Activated CD8-positive, alpha-beta T cell treated with anti-CD3 and anti-CD28 coated beads for 36 hours (primary cell): Measurements from ENCODE around the gene TEX261. TPM values are rescaled to one million over a fixed set of nuclear protein-coding genes. Genes with fewer than 3 reads are reported as not detected.

Experiments
- ATAC-seq: fragments of 200-7000 bp; cut with Tn5 transposase; one replicate; pipeline ENCODE4 v1.10.0; 2021; ENCODE audit warnings: mild to moderate bottlenecking, moderate library complexity
- CTCF ChIA-PET: fragments of 350-600 bp; sonication (Branson Sonifier 250); formaldehyde crosslinking; loops from one replicate; lab custom pipeline; 2021; ENCODE audit warnings: antibody characterized with exemption; lab: Charles Lee
- POLR2A ChIA-PET: fragments of 350-600 bp; sonication (Branson Sonifier 250); formaldehyde crosslinking; loops from one replicate; lab custom pipeline; 2021; ENCODE audit warnings: antibody characterized with exemption; lab: Charles Lee
- DNase-seq: peaks from one replicate; pipeline ENCODE4 v3.0.0-alpha.2; 2020
- H3K27ac Mint-ChIP-seq: one replicate; pipeline ENCODE4 v1.8.0; 2021; ENCODE audit warnings: mild to moderate bottlenecking, mixed read lengths
- H3K27me3 Mint-ChIP-seq: one replicate; pipeline ENCODE4 v1.8.0; 2021; ENCODE audit warnings: mixed read lengths
- H3K36me3 Mint-ChIP-seq: one replicate; pipeline ENCODE4 v1.8.0; 2021; ENCODE audit warnings: low read depth, mixed read lengths
- H3K4me1 Mint-ChIP-seq: one replicate; pipeline ENCODE4 v1.8.0; 2021; ENCODE audit warnings: low read depth, mixed read lengths
- H3K4me3 Mint-ChIP-seq: one replicate; pipeline ENCODE4 v1.8.0; 2021; ENCODE audit warnings: mild to moderate bottlenecking, moderate library complexity, mixed read lengths
- H3K9me3 Mint-ChIP-seq: one replicate; pipeline ENCODE4 v1.8.0; 2021; ENCODE audit warnings: mixed read lengths
- intact Hi-C: fragments of 100-400 bp; cut with micrococcal nuclease; formaldehyde crosslinking; loops from one replicate; pipeline ENCODE4 v1.10.0; 2022
- total RNA-seq, 2 experiments: library from RNA; stranded (reverse); gene quantifications; one replicate each; pipeline ENCODE4 v1.2.3, GENCODE V29; 2021
- TF ChIP-seq, protein P1 (sequence below): fragments of 200-600 bp; IDR thresholded peaks from one replicate; pipeline ENCODE4 v1.8.0; 2022; ENCODE audit warnings: antibody characterized with exemption, mild to moderate bottlenecking

Gene TEX261
- total RNA-seq, 2 experiments from 2014 or later = 38.8 to 39.9 TPM

DNA sequence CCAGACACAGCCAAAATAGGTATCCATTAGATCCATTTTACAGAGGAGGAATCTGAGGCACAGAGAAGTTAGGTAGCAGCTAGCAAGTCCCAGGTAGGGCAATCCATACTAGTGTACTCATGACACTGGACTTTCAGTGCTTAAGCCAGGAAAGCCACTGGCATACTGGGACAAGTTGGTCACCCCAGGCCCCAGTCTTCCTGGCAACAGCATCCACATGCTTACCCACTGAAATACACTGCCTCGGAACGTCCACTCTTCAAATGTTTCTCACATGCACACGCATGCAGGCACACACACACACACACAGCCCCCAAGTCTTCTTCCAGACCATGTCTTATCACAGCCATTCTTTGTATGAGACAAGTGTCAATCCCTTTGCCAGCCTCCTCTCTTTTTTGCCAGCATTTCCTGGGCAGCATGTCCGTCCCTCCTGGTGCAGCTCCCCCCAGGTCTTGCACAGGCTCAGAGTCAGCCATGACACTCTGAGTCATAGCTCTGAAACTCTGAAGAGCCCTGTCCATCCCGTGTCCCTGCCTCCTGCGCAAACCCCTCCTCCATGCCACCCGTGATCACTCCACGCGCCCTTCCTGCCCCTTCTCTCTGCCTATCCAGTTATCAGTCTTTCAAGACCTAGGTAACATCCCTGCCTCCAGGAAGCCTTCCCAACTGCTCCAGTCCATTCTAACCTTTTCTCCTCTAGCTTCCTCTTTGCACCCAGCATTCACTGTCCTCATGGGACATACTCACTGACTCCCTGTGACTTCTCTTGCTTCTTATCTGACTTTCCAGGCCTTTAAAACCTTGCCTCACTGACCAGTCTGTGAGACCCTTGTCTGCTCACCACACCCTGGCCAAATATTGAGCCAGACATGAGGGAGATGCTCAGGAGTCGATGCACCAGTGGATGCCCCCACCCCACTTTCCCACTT, 10.9 kb upstream of the TEX261 start:
- Mint-ChIP-seq H3K4me1 (peaks cover 6% of the 10 kb centered on the region), H3K36me3 (no peaks in the 10 kb centered on the region), H3K27me3 (peaks cover 7% of the 10 kb centered on the region), H3K9me3 (no peaks in the 10 kb centered on the region), H3K27ac (no peak overlapping the region), H3K4me3 (no peak overlapping the region)
- POLR2A ChIA-PET = no interaction called here
- intact Hi-C loops = no loop called here
- CTCF ChIA-PET = interaction anchor here (1.0 to 2.1 kb wide), 8 partner anchors 9 to 221 kb away, joined by 3 to 8 read pairs (median 4); partner anchors contain the start of gene PAIP2B
- no peak for ATAC-seq
- DNase-seq = no peak
- TF ChIP-seq, protein P1, sequence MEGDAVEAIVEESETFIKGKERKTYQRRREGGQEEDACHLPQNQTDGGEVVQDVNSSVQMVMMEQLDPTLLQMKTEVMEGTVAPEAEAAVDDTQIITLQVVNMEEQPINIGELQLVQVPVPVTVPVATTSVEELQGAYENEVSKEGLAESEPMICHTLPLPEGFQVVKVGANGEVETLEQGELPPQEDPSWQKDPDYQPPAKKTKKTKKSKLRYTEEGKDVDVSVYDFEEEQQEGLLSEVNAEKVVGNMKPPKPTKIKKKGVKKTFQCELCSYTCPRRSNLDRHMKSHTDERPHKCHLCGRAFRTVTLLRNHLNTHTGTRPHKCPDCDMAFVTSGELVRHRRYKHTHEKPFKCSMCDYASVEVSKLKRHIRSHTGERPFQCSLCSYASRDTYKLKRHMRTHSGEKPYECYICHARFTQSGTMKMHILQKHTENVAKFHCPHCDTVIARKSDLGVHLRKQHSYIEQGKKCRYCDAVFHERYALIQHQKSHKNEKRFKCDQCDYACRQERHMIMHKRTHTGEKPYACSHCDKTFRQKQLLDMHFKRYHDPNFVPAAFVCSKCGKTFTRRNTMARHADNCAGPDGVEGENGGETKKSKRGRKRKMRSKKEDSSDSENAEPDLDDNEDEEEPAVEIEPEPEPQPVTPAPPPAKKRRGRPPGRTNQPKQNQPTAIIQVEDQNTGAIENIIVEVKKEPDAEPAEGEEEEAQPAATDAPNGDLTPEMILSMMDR = no peak

DNA sequence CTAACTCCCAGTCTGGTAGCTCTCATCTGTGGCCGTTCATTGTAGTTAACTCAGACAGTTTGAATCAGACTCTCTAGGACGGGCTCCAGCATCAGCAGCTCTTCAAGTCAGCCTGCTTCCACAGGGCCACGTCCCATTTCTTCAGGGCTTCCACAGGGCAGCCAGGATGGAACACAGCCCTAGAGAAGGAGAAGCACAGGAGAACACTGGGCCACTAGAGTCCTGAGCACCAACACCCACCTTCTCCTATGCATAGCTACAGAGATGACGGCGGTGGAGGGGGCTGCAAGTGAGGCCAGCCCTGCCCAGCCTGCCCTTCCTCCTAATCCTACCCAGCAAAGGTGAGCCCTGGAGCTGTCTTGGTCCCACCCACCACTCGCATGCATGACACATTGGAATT, 10.2 kb upstream of the TEX261 start:
- no peak overlapping the region for H3K4me3 Mint-ChIP-seq
- no peaks in the 10 kb centered on the region for H3K36me3 Mint-ChIP-seq
- ATAC-seq (no peak), DNase-seq (no peak)
- TF ChIP-seq, protein P1 = no peak
- POLR2A ChIA-PET = no interaction called here
- CTCF ChIA-PET = interaction anchor here (1.0 to 1.7 kb wide), 7 partner anchors 8 to 222 kb away, joined by 3 to 6 read pairs (median 4); partner anchors contain the start of gene PAIP2B
- H3K4me1 Mint-ChIP-seq = peaks cover 11% of the 10 kb centered on the region
- no peak overlapping the region for H3K27ac Mint-ChIP-seq
- intact Hi-C loops = no loop called here
- H3K27me3 Mint-ChIP-seq = peaks cover 7% of the 10 kb centered on the region
- H3K9me3 Mint-ChIP-seq = no peaks in the 10 kb centered on the region

DNA sequence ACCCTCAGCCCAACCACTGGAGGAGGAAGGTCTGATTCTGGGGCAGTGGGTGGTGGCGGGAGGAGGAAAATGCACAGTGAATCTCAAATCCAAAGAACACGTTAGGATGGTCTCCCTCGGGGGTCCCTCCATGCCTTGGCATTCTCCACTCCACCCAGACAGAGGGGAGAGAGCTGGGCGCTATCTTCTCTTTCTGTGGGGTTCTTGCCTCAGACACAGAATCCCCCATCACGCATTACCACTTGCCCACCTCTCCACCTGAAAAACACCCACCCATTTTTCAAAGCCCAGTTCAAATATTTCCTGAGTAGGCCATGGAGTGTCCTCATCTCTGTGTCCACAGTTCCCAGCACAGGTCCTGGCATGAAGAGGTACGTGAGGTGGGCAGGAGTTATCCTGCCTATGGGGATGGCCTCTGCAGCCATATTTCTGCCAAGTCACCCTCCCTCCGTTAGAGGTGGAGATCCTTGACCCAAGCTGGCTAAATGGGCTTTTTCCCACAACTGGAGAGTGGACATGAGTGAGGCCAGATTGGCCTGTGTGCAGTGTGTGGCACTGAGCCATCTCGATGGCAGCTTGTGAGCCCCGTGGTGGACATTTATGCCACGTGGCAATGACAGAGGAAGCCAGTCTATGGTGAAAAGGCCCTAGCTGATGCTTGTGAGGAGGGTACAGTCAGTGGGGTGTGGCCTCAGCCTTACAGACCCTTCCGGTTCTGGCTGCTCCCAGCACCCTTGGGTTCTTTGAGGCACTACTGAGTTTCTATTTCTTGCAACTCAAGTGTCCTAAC, 9.5 kb upstream of the TEX261 start:
- intact Hi-C loops = no loop called here
- DNase-seq (no peak), ATAC-seq (no peak)
- Mint-ChIP-seq H3K4me1 (peaks cover 15% of the 10 kb centered on the region), H3K27me3 (peaks cover 7% of the 10 kb centered on the region), H3K36me3 (no peaks in the 10 kb centered on the region), H3K9me3 (no peaks in the 10 kb centered on the region), H3K4me3 (no peak overlapping the region), H3K27ac (no peak overlapping the region)
- POLR2A ChIA-PET = no interaction called here
- TF ChIP-seq, protein P1 = no peak
- CTCF ChIA-PET = interaction anchor here (1.0 to 1.7 kb wide), 6 partner anchors 18 to 223 kb away, joined by 3 to 5 read pairs (median 4); partner anchors contain the start of gene PAIP2B

DNA sequence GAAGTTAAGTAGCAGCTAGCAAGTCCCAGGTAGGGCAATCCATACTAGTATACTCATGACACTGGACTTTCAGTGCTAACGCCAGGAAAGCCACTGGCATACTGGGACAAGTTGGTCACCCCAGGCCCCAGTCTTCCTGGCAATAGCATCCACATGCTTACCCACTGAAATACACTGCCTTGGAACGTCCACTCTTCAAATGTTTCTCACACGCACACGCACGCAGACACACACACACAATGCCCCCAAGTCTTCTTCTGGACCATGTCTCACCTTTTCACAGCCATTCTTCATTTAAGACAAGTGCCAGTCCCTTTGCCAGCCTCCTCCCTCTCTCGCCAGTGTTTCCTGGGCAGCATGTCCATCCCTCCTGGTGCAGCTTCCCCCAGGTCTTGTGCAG, 8.7 kb upstream of the TEX261 start:
- Mint-ChIP-seq H3K27ac (no peak overlapping the region), H3K4me3 (no peak overlapping the region), H3K27me3 (peaks cover 7% of the 10 kb centered on the region), H3K4me1 (peaks cover 15% of the 10 kb centered on the region), H3K36me3 (no peaks in the 10 kb centered on the region), H3K9me3 (no peaks in the 10 kb centered on the region)
- TF ChIP-seq, protein P1 = no peak
- DNase-seq = no peak
- CTCF ChIA-PET = interaction anchor here (1.9 to 4.0 kb wide), 2 partner anchors 38 to 55 kb away, joined by 6 to 53 read pairs; no protein-coding TSS in a partner anchor
- POLR2A ChIA-PET = no interaction called here
- no peak for ATAC-seq
- intact Hi-C loops = no loop called here
